ENCODE measurements around the gene LGR5.

LGR5 gene

DNA sequence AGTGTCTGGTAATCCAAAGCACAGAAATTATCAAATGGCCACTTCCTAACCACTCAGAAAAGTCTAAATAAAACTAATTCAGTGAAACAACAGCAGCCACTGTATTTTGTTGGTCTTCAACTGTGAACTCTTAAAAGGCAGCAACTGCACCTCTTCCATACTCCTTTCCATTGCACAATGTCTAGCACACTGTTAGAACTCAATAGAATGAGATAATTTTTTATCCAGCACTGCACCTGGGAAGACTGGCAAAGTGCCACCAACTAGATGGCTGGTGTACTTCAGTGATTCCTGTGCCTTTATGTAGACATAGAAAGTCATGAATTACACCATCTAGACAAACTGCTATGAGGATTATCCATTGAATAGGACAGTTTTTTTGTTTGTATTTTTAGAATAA lies 26.2 kb downstream of the LGR5 start:
- TF ChIP-seq EGR1 (IDR thresholded peaks at IDR 0.05): no peak
- peak; percentile 16; the same call in 1 of the 2 replicates for TF ChIP-seq NFIC (IDR thresholded peaks at IDR 0.05)

DNA sequence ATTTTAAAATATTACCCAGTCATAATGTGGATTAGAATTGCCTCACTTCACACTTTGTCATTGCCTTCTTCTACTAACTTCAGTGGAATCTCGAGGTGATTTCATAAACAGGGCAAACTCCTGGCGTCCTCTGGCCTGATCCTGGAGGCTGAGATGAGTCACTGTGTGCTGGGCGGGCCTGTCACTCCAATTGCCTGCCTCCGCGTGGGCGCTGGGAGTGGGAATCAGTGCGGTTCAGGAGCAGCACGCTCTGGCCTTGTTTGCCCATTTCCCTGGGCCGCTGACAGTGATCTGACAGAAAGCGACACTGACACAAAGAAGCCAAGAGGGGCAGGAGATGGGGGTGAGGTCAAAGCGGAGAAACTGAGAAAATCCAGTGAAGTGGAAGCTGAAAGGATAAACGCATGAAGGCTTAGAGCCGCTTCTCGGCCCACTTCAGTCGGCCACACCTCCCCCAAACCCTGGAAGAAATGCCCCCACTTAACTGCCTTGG lies 29.7 kb downstream of the LGR5 start:
- no peak for TF ChIP-seq TAF1 (IDR thresholded peaks at IDR 0.05; ENCODE audit: low read depth)
- peak; percentile 66 for TF ChIP-seq EGR1 (IDR thresholded peaks at IDR 0.05)

DNA sequence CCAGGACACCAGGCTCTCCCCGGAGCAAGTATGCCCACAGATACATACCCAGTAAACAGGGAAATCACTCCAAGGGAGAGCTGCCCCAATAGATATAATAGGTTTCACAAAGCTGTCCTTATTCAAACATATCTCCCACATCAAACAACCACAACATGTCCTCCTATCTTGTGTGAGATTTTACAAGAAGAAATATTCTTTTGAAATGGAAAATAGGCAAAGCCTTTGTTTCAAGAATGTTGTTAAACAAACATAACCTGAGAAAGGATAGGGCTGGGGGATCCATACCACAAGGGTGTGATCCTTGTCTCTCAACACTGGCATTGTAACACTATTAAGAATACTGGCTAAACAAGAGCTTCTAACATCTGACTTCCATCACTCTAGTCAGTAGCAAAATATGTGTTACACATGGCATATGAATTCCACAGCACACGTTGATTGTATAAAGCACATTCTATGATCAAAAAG lies 32.9 kb downstream of the LGR5 start:
- TF ChIP-seq YY1 (IDR thresholded peaks at IDR 0.05; ENCODE audit: low read depth) (no peak), RAD21 (IDR thresholded peaks at IDR 0.05; ENCODE audit: low read depth) (no peak), CEBPB (IDR thresholded peaks at IDR 0.05) (no peak), ZBTB7A (IDR thresholded peaks at IDR 0.05; ENCODE audit: low read depth) (no peak), EP300 (IDR thresholded peaks at IDR 0.05; ENCODE audit: borderline replicate concordance) (no peak)
- TF ChIP-seq, protein P1, sequence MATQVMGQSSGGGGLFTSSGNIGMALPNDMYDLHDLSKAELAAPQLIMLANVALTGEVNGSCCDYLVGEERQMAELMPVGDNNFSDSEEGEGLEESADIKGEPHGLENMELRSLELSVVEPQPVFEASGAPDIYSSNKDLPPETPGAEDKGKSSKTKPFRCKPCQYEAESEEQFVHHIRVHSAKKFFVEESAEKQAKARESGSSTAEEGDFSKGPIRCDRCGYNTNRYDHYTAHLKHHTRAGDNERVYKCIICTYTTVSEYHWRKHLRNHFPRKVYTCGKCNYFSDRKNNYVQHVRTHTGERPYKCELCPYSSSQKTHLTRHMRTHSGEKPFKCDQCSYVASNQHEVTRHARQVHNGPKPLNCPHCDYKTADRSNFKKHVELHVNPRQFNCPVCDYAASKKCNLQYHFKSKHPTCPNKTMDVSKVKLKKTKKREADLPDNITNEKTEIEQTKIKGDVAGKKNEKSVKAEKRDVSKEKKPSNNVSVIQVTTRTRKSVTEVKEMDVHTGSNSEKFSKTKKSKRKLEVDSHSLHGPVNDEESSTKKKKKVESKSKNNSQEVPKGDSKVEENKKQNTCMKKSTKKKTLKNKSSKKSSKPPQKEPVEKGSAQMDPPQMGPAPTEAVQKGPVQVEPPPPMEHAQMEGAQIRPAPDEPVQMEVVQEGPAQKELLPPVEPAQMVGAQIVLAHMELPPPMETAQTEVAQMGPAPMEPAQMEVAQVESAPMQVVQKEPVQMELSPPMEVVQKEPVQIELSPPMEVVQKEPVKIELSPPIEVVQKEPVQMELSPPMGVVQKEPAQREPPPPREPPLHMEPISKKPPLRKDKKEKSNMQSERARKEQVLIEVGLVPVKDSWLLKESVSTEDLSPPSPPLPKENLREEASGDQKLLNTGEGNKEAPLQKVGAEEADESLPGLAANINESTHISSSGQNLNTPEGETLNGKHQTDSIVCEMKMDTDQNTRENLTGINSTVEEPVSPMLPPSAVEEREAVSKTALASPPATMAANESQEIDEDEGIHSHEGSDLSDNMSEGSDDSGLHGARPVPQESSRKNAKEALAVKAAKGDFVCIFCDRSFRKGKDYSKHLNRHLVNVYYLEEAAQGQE (IDR thresholded peaks at IDR 0.05; ENCODE audit: low read depth): no peak

DNA sequence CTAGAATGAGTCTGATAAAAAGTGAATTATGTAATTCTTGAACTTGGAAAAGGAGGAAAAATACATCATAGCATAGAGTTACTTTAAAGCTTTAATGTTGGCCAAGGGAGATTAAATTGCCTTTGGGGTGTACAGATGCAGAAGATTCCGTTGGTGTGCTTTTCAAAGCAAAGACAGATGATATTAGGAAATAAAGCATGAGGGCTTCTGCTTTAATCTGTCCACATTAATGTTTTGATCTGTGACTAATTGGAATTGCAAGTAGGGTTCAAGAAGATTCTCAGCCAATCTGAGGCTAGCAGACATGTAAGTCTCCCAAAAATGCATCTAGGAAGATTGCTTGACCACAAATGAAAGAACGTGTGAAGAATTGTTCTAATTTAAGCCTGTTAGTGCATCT lies 35.2 kb downstream of the LGR5 start:
- TF ChIP-seq TAF1 (IDR thresholded peaks at IDR 0.05; ENCODE audit: low read depth) (no peak), ZBTB7A (IDR thresholded peaks at IDR 0.05; ENCODE audit: low read depth) (no peak), CREB1 (IDR thresholded peaks at IDR 0.05; ENCODE audit: low read depth) (no peak), FOXM1 (IDR thresholded peaks at IDR 0.05; ENCODE audit: borderline replicate concordance, low read depth) (no peak), CEBPB (IDR thresholded peaks at IDR 0.05) (no peak), YY1 (IDR thresholded peaks at IDR 0.05; ENCODE audit: low read depth) (no peak), TCF12 (IDR thresholded peaks at IDR 0.05; ENCODE audit: low read depth) (no peak)

DNA sequence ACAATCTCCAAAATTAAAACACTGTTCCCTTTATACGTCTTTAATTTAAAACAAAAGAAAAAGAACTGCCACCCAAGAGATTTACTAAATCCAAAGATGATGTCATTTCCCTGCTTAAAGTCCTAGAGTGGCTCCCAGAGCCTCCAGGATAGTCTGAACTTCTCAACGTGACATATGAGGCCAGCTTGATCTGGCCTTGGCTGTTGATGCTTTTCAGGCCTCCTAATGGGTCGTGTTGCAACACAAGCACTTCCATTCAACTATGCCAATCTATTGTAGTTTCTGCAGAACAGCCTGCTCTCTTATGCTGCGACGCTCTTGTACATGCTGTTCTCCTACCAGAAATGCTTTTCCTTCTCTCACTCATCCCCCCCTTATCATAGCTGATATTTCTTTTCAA lies 35.7 kb downstream of the LGR5 start:
- TF ChIP-seq FOXM1 (IDR thresholded peaks at IDR 0.05; ENCODE audit: borderline replicate concordance, low read depth) (no peak), CREB1 (IDR thresholded peaks at IDR 0.05; ENCODE audit: low read depth) (no peak), EGR1 (IDR thresholded peaks at IDR 0.05) (no peak), CEBPB (IDR thresholded peaks at IDR 0.05) (no peak; the same call in 1 of the 2 replicates), RAD21 (IDR thresholded peaks at IDR 0.05; ENCODE audit: low read depth) (no peak), TAF1 (IDR thresholded peaks at IDR 0.05; ENCODE audit: low read depth) (no peak), TEAD4 (IDR thresholded peaks at IDR 0.05) (no peak), TCF12 (IDR thresholded peaks at IDR 0.05; ENCODE audit: low read depth) (no peak), EP300 (IDR thresholded peaks at IDR 0.05; ENCODE audit: borderline replicate concordance) (no peak), ZBTB7A (IDR thresholded peaks at IDR 0.05; ENCODE audit: low read depth) (no peak), YY1 (IDR thresholded peaks at IDR 0.05; ENCODE audit: low read depth) (no peak), NFIC (IDR thresholded peaks at IDR 0.05) (no peak)
- TF ChIP-seq, protein P1 (IDR thresholded peaks at IDR 0.05; ENCODE audit: low read depth): no peak
- TF ChIP-seq, protein P2, sequence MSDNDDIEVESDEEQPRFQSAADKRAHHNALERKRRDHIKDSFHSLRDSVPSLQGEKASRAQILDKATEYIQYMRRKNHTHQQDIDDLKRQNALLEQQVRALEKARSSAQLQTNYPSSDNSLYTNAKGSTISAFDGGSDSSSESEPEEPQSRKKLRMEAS (IDR thresholded peaks at IDR 0.05): no peak
- TF ChIP-seq, protein P3, sequence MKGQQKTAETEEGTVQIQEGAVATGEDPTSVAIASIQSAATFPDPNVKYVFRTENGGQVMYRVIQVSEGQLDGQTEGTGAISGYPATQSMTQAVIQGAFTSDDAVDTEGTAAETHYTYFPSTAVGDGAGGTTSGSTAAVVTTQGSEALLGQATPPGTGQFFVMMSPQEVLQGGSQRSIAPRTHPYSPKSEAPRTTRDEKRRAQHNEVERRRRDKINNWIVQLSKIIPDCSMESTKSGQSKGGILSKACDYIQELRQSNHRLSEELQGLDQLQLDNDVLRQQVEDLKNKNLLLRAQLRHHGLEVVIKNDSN (IDR thresholded peaks at IDR 0.05): no peak

DNA sequence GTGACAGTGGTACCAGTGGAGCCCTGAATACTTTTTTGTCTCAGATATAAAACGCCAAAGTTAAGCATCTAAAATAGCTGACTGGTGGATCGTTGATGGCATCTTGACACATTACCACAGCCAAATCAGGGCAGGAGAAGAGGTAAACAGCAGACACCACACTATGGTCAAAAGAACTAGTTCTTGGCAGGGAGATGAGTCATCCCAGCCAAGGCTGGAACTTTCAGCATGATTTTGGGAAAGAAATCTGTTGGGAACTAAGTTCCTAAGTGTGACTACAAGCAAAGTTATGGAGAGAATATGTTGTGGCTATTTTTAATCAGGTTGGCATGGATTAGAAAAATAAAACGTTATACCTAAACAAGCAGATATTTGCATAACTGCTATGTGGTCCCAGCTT lies 36.9 kb downstream of the LGR5 start:
- TF ChIP-seq CEBPB (IDR thresholded peaks at IDR 0.05) (no peak), TCF12 (IDR thresholded peaks at IDR 0.05; ENCODE audit: low read depth) (no peak), TAF1 (IDR thresholded peaks at IDR 0.05; ENCODE audit: low read depth) (no peak), EP300 (IDR thresholded peaks at IDR 0.05; ENCODE audit: borderline replicate concordance) (no peak), CREB1 (IDR thresholded peaks at IDR 0.05; ENCODE audit: low read depth) (no peak), TEAD4 (IDR thresholded peaks at IDR 0.05) (no peak), ZBTB7A (IDR thresholded peaks at IDR 0.05; ENCODE audit: low read depth) (no peak), EGR1 (IDR thresholded peaks at IDR 0.05) (no peak), FOXM1 (IDR thresholded peaks at IDR 0.05; ENCODE audit: borderline replicate concordance, low read depth) (no peak), RAD21 (IDR thresholded peaks at IDR 0.05; ENCODE audit: low read depth) (no peak), NFIC (IDR thresholded peaks at IDR 0.05) (no peak), YY1 (IDR thresholded peaks at IDR 0.05; ENCODE audit: low read depth) (no peak)
- TF ChIP-seq, protein P1 (IDR thresholded peaks at IDR 0.05; ENCODE audit: low read depth): no peak
- TF ChIP-seq, protein P2 (IDR thresholded peaks at IDR 0.05): no peak
- TF ChIP-seq, protein P3 (IDR thresholded peaks at IDR 0.05): no peak
